NCI-H526 (cell line): ENCODE measurements around the gene KCND2.
"Not testable (repeated sequence)": the region's sequence is repeated elsewhere in the genome, so short reads cannot be mapped to it uniquely, and the experiment has no call there.

Experiments used
- DNase-seq, 2 experiments: peaks; one replicate each; lab custom pipeline; 2025; lab: John Stamatoyannopoulos, UW

Gene KCND2

DNA sequence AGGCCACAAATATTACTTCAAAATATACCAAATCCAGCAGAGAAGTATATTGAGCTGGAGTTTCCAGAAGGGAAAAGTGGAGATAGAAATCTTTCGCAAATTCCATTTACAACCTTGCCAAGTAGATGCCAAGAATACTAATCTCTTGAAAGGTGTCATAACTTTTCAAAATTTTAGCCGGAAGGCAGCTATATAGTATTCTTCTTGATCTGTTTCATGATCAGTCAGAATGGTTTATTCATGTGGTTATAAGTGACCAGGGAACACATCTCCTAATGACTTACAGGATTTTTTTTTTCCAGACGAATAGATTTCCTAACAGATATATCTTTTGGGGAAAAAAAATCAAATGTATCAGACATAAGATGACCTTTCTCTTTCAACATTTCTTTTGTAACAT, 314.3 kb downstream of the KCND2 start:
- no peak for DNase-seq

DNA sequence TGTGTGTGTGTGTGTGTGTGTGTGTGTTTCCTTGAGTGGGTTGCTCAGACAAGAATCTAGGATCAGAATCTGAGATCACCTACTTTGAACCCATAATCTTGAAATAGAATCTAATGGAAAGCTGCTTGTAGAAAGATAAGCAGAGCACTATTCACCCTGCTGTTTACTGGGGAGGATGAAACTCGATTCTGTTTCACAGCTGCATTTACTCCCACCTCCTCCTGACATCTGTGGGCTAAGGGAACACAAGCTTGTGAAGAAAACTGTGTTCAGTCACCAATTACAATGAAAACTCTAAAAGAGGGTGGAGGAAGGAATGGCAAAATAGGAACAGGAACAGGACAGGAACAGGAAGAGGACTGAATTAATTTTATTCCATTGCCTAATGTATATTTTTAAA, 315.4 kb downstream of the KCND2 start:
- no peak for DNase-seq

DNA sequence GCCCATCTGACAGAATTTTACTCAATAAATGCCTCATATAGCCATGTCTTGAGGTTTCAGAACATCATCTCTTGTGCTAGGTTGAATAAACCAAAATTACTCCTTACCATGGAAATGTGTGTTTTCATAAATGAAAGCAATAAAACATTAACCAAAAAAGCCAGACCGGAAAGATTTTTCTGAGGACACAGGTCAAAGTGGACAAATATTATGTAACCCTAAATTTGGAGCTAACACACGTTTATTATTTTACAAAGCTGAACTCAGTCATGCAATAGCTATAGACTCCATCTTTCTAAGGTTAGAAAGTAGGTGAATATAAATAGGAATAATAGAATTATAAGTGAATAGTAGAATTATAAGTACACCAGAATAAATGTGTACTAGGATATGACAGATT, 315.9 kb downstream of the KCND2 start:
- DNase-seq, result no peak

DNA sequence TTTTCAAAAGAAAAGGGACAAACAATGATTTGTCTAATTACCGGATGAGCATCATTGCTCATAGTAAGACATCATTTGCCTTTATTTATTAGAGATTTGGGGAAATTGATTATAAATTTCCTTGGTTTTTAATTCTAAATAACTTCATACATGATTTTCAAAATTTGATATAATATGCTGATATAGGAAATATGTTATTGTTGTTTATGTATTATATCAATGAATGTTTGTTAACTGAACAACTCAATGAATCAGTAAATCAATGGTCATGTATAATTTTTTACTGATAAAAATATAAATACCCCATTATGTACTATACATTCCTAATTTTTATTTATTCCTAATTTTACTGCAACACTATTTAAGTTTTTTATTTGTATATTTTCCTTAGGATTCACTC, 327.6 kb downstream of the KCND2 start:
- no peak for DNase-seq

DNA sequence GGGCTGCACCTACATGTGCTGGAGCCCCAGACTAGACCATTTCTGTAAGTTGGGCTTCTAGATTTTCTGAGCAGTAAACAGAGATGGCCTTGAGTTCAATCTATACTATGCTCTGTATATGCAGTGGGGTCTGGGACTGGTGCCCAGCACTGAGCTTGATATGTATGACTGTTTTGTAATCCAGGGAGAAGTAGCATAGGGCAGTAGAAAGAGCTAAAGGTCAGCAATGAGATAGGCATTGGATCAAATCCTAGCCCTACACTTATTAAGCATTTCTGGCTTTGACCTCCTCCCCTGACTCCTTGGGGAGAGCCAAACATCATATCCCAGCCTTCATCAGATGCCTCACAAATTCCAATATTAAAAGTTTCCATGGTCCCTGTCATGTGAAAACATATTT, 330.4 kb downstream of the KCND2 start:
- DNase-seq, result no peak

DNA sequence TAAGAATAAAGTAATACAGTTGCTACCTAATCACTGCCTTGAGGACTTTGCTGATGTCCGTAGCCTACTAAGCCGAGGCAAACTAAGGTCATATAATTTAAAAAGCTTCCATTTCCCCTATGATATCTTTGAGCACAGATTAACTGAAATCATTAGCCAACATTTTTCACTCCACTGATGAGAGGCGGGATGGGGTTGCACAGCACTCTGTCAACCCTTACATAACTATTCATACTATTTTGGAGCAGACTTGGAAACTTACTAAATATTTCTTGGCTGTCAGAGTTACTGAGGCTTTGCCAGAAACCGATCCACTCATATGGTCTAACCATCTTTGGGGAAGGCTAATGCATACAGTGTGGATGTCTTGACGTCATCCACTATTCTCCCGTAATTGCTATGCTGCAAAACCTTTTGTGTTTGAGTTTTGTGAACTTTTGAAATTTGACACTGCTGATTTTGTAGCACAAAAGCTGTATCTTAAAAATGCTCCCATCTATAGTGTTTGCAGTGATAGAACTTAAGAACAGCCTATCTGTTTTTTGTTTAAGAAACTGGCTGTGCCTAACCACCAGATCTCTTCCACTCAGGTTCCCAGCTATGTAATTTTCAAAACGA, 336.3 kb downstream of the KCND2 start:
- no peak for DNase-seq

DNA sequence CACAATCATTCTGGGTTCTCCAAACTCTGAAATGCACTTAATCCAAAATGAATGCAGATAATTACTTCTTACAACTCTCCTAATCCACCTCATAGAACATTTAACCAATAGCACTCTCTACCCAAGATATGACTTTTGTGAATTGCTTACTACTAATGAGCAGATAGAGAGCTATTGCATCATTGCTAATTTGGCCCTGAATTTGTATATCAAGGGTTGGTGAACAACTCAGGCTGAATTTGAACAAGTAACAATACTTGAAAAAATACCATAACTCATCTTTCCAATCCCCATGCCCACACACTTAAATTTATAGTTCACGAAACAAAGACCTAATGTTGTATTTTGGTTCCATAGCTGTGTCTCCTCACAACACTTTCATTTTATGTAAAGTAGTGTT, 339.0 kb downstream of the KCND2 start:
- no peak for DNase-seq

DNA sequence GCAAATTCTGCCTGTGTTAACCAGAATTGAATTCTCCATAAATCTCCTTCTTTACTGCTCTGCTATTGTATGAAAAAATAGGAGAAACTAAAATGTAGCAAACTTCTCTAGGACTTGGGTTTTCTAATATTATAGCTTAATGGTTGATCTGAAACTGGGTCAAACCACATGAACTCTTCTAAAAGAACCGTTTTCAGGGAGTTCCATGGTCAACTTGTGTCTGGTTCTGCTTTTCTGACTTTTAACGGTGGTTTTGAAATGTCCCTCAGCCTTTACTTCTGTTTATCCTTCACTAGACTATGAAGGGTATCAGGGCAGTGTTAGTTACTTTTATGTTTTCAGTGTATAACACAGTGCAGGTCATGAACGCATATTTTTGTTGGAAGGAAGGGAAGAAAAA, 342.7 kb downstream of the KCND2 start:
- DNase-seq, result no peak

DNA sequence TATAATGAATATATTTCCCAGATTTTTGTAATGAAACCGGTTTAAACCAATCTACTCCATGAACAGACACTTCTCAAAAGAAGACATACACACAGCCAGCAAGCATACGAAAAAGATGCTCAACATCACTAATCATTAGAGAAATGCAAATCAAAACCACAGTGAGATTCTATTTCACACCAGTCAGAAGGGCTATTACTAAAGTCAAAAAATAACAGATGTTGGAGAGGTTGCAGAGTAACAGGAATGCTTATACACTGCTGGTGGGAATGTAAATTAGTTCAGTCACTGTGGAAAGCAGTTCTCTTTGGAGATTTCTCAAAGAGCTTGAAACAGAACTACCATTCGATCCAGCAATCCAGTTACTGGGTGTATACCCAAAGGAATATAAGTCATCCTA, 344.3 kb downstream of the KCND2 start:
- DNase-seq, result no peak

DNA sequence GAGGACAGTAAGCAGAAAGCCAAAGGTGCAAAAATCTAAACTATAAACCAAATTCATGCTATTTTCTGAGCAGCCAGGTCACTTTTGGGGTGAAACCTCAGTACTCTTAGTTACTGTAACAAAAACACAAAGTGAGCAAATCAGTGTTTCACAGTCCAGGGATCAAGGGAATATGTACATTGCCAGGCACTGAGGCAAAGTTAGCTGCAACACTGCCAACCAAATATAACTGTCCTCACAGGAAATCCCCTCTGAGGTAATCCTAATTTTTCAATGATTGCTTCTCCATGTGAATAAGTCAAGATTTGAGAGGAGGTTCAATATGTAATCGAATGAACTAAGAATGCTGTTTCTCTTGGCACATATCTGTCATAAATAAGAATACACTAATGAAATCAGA, 355.3 kb downstream of the KCND2 start:
- no peak for DNase-seq

DNA sequence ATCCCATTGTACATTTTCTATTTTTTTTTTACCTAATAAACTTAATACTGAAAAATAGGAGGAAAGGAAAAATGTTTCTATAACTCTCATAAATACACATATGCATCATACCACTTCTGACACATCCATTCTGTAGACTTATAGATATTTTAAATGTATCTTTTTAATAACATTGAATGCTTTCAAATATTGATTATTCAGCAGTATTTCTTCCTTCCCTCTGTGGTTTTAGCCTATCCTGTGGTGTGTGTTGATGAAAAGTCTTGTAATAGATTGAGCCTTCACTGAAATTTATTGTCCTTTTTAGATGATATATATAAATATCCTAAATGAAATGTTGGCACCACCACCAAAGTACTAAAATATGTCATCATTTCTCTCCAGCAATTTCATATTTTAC, 366.9 kb downstream of the KCND2 start:
- DNase-seq, result no peak

DNA sequence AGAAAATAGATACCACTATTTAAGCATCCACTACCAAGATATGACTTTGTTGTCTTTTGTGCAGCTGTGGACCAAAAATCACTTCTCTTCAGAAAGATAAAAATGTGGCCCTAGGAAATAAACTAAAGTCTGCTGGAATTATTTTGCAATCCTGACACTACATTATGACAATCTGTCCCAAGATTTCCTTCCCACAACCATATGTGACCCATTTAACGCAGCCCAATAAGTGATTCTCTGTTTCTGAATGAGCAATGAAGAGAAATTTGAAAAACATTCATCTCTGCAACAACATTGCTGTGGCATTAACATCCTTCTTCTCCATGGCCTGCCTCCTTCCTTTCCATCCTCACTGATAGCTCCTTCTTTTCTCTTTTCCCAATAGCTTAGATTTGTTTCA, 373.0 kb downstream of the KCND2 start:
- no peak for DNase-seq

DNA sequence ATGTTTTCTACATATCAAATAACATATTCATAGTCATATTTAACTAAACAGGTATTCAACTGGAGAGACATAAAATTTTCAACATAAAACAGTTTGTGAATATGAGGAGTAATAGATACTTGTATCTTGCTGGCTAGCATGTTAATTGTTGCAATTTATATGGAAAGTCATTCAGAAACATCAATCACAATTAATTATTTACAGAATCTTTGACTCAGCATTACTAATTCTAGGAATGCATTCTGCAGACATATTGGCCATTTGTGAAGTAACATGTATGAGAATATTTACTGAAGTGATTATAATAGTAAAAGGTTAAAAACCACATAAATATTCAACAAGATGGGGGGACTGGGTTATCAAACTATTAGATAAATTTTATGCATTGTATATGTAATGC, 381.3 kb downstream of the KCND2 start:
- no peak for DNase-seq

DNA sequence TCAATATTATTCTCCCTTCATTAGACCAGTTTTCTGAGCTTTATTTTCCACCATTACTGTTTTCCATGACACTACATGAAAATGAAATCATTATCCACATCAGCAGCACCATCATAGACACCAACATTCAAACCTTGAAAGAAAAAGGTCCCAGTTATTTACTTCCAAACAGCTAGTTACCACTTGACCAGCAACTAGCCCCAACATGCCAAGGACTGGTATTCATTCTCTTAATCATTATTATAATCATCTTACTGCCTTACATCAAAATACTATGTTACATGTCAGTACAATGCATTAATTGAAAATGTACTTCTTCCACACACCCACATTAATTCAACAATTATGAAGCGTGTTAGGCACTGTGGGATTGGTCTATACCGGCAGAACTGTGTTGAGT, 385.5 kb downstream of the KCND2 start:
- no peak for DNase-seq

DNA sequence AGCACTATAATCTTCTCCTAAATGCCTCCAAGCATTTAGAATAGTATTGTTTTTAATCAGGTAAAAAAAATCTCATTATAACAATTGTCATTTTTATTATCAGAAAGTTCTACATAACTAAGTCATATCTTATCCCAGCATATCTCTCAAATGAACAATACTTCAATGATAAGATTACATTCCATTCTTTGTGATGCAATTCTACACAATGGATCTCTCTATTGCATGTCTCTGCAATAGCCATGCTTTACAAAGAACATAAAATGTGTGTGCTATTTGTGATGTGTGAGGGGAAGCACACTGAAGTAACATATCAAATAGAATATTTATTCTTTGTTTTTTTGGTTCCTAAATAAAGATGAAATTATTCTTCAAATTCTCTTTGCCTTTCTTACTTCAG, 389.3 kb downstream of the KCND2 start:
- no peak for DNase-seq

DNA sequence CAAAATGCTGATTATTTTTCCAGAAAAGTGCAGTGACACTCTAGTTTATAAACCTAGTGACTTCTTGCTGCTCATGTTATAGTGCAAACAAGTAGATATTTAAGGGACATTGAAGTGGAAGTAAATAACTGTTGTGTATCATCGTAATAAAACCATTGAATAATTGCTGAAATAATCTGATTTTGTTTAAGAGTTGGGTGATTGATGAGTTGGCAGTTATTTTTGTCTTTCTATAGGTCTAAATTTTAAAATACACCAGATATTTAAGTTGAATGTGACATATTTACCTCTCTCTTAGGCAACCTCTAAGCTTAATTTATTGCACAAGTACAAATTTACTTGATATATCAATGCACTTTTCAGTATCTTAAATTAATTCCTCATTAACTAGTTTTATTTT, 392.1 kb downstream of the KCND2 start:
- no peak for DNase-seq

DNA sequence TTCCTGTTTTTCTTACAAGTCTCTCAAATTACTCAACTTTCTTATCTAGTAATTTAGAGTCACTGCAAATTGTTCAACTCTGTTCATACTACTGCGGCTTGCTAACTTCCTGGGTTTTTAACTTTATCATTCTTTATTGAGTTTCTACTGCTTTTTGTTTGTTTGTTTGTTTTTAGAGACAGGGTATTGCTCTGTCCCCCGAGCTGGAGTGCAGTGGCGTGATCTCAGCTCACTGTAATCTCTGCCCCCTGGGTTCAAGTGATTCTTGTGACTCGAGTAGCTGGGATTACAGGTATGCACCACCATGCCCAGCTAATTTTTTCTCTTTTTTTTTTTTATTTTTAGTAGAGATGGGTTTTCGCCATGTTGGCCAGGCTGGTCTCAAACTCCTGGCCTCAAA, 402.1 kb downstream of the KCND2 start:
- DNase-seq, result no peak

DNA sequence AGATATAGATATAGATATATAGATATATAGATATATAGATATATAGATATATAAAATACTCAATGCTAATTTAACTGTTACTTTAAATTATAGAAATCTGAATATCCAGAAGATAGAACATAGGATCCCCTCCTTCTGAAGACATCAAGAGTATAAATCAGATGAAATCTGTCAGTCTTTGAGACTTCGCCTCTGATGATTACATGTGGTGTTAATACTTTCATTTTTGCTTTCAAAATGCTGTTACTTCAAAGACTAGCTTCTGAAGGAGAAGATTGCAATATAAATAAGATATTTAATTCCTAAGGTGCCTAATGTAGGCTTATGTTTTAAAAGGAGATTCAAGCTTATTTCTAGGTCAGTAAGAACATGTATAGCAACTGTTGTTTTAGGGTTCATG, 404.6 kb downstream of the KCND2 start:
- no peak for DNase-seq

DNA sequence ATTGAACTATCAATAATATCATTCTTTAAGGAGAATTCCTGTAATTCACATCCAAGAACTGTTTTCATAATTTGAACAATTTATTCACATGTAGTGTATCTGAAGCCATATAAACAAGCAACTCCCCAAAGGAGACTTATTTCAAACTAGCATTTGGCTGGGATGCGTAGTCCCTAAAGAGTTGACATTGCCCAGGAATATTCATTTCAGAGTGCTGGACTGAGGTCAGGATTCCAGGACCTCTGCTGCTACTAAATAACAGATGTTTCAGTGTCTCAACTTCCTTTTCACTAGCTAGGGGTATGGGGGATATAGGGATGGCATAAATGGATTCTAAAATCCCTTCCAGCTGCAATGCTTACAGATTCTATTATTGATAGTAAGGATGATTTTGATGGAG, 408.0 kb downstream of the KCND2 start:
- no peak for DNase-seq

DNA sequence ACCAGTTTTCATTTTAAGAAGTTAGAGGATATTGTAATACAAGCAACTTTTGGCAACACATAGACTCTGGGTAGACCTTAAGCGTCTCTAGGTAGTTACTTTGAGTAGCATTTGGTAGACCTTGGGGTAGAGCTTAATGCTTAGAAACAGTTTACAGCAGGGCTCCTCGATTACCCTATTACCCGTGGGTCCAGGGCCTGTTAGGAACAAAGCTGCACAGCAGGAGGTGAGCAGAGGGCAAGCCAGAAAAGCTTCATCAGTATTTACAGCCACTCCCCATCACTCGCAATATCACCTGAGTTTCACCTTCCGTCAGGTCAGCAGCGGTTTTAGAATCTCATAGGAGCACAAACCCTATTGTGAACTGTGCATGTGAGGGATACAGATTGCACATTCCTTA, 411.5 kb downstream of the KCND2 start:
- no peak for DNase-seq

DNA sequence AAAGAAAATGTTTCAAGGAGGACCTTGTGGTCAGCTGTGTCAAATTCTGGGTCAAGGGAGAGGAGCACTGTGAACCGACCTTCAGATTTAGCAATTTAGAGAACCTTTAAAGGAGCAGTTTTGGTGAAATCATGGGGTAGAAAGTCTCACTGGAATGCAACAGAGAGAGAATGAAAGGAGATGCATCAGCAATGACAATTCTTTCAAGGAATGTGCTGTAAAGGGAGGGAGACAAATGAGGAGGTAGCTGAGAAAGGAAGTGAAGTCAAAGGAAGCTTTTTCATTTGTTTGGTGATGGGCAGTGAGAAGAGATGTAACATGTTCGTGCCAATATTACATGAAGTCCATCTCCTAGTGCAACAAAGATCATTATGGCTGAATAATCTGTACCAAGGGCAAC, 418.9 kb downstream of the KCND2 start:
- no peak for DNase-seq

DNA sequence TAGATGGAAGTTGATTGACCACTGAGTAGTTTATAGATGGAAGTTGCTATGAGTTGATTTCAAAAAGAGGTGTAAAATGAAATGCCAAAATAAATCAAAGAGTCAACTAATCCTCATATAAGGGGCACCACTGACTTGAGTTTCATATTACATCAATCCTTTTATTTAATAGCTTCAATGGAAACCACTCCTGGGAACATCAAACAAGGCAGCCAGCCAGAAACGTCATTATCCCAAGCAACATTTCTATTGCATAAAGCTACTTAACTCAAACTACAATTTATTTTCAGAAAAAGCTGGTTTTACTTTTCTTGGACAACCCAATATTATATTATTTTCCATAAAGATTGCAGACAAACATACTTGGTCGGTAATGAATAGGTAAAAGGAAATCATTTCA, 422.9 kb downstream of the KCND2 start:
- no peak for DNase-seq

DNA sequence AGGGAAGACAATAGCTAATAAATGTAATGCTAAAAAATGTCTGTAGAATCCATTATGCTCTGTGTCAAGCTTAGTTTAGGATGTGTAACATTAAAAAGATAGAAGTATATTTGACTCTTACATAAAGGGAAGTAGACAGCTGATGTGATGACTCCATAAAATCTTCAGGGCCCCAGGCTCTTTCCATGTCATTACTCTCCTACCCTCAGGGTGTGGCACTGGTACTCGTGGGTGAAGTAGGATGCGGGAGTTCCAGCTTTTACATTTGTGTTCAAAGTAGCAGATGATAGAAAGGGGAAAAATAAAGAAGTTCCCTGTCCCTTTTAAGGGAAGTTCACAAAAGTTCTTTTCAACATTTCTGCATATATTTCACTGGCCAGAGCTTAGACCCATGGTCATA, 427.8 kb downstream of the KCND2 start:
- DNase-seq, result no peak

DNA sequence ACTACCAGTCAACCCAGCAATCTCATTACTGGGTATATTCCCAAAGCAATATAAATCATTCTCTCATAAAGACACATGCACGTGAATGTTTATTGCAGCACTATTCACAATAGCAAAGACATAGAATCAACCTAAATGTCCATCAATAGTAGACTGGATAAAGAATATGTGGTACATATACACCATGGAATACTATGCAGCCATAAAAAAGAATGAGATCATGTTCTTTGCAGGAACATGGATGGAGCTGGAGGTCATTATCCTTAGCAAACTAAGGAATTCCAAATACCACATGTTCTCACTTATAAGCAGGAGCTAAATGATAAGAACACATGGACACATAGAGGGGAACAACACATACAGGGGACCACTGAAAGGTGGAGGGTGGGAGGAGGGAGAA, 429.4 kb downstream of the KCND2 start:
- DNase-seq, result not testable (repeated sequence)
